ENCODE results near the gene HSFX2.
"Not testable (repeated sequence)": the region's sequence is repeated elsewhere in the genome, so short reads cannot be mapped to it uniquely, and the experiment has no call there.

Gene HSFX2

DNA sequence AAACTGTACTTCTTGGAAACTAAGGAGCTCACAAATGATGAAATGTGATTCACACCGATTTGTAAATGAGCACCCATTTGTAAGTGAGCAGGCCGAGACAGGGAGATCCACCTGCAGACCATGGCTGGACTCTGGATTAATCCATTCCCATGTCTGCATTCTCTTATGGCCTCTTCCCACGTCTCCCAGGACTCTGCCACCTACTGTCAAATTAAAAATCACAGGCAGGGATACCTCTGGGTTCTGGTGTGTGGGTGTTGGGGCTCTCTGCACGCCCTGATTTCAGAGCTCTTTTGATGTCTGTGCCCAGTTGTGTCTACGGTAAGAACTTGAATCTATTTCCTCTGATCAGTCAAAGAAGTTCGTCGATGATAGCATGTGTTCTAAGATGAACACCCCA, 4.1 kb downstream of the HSFX2 start:
- DNase-seq (ENCODE audit: low read depth in 1 of 2, low spot score in 1 of 2) = not testable (repeated sequence)

DNA sequence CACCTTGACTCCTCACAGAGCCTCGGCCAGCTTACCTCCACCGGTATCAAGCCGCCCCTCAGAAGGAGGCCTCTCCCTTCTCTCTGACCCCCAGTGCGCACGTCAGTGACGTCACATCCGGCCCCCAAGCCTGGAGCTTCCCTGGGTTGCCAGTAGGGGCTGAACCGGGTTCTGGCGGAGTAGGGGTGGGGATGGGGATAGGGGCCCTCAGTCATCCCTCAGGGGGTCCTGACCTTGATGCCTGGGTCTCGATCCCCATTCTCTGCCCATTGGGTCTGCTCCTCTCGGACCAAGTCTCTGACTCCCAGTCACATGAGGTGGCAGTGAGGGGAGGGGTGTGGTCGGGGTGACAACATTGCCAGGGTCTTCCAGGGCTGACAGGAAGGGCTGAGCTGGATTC, 7.8 kb downstream of the HSFX2 start, which contains the start of gene MAGEA9B:
Gene MAGEA9B (minus strand): TSS at position 101 of the 400 bp plus-strand sequence. CDS start 4,280 bp downstream, outside the sequence.
- not testable (repeated sequence) for DNase-seq (ENCODE audit: low read depth in 1 of 2, low spot score in 1 of 2)

DNA sequence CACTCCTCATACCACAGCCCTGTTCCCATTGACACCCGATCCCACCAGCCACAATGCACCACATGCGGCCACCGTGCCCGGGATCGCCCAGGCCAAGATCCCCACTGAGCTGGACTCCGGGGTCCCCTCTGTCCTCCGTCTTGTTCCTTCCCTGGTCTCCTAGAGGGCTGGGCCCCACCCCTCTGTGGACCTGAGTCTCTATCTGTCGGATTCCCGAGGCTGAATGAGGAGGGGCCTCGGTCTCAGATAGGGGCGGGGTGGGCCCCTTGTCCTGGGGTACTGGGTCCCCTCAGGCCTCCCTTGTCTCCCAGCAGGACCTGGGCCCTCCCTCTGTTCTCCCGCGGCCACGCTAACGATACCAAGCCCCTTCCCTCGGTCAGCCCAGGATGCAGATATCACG, 9.5 kb downstream of the HSFX2 start:
- not testable (repeated sequence) for DNase-seq (ENCODE audit: low read depth in 1 of 2, low spot score in 1 of 2)

- not testable (repeated sequence) for DNase-seq (ENCODE audit: low read depth in 1 of 2, low spot score in 1 of 2)
Observed at GRCh38 chrX:149573456-149573855, 21.7 kb downstream of the HSFX2 start.

DNA sequence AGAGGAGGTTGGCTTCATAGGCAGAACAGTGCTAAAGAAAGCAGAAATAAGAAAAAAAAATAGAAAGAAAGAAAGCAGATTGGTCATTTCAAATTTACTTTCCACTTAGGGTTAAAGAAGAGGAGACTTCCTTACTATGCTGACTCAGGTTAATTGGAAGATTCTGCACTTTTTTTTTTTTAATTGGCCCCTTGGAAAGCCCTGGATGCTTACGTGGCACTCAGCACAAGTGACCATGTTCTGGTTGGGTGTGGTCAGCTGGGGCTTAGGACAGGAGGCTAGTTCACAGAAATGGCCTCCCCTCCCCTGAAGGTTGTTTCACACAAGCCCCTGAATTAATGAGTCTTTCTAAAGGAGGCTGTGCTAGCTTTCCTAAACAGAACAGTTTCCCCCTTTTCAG, 22.4 kb downstream of the HSFX2 start:
- no peak for DNase-seq (ENCODE audit: low read depth in 1 of 2, low spot score in 1 of 2)

- no peak for DNase-seq (ENCODE audit: low read depth in 1 of 2, low spot score in 1 of 2)
Observed at GRCh38 chrX:149571770-149572169, 23.3 kb downstream of the HSFX2 start.

DNA sequence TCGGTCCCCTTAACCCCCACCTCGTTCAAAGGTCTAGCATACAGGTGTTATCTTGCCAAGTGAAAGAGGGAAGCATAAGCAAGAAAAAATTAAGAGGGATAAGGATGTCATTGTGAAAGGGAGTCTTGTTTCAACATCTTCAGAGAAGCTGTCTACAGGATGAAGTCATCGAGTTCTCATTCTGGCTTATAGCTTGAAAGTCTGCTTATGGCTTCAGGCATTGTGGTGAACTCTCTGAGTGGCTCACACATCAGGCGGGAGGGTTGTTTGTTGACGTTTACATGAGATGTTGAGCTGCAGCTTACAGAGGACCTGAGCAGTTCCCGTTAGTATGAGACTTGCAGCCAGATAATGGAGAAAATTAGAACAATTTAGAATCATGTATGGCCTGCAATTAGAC, 24.4 kb downstream of the HSFX2 start:
- DNase-seq (ENCODE audit: low read depth in 1 of 2, low spot score in 1 of 2) = no peak

GRCh38 chrX:149569770-149570169, 25.3 kb downstream of the HSFX2 start:
- no peak for DNase-seq (ENCODE audit: low read depth in 1 of 2, low spot score in 1 of 2)

DNA sequence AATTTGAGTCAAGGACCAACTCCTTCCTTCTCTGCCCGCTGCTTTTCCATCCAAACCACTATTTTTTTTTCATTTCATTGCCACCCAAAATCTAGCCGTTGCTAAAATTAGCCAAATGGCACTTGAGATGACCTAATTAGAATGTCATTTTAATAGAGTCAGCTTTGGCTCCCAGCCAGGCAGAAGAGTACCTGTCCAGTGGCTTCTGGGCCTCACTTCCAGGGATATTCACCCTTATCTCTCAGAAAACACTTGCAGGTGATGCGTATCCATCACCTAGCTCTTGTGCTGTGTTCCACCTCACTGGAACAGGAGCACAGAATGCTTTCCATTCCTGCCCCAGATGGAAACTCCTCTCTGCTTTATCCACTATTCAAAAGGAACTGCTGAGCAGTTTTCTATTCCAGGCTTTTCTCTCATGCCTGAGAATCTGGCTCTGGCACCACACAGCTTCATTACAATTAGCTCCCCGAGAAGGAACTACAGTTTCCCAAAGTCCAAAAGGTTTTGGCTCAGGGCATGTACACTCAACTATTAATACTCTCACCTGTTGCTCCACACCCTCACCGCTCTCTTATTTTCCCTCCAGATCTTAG, 26.3 kb downstream of the HSFX2 start:
- no peak for DNase-seq (ENCODE audit: low read depth in 1 of 2, low spot score in 1 of 2)

GRCh38 chrX:149567621-149568417, 27.3 kb downstream of the HSFX2 start:
- DNase-seq (ENCODE audit: low read depth in 1 of 2, low spot score in 1 of 2) = no peak

DNA sequence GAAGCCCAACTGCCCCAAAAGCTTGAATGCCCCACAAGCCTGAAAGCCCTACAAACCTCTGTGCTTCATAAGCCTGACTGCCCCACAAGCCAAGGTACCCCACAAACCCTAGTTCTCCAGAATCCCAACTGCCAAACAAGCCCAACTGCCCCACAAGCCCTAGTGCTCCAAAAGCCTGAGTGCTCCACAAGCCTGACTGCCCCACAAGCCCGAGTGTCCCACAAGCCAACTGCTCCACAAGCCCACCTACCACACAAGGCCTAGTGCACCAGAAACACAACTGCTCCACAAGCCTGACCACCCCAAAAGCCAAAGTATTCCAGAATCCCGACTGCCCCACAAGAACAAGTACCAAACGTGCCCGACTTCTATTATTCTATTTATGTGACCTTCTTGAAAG, 31.8 kb downstream of the HSFX2 start:
- no peak for DNase-seq (ENCODE audit: low read depth in 1 of 2, low spot score in 1 of 2)

GRCh38 chrX:149555251-149555650, 39.9 kb downstream of the HSFX2 start:
- DNase-seq (ENCODE audit: low read depth in 1 of 2, low spot score in 1 of 2) = not testable (repeated sequence)

DNA sequence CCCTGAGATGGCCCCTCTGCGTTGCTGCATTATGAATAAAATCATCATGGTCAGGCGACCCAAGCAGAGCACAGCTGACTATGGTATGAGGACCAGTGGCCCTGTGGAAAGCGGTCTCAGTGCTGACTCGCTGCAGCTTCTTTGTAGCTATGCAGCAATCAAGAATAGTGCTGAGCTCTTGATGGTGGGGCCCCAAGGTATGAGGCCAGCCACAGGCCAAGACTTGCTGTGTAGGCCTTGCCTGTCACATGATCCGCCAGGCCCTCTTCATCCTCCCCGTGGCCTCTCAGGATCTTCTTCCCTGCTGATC, 43.2 kb downstream of the HSFX2 start:
- DNase-seq (ENCODE audit: low read depth in 1 of 2, low spot score in 1 of 2) = not testable (repeated sequence)

- not testable (repeated sequence) for DNase-seq (ENCODE audit: low read depth in 1 of 2, low spot score in 1 of 2)
Observed at GRCh38 chrX:149551245-149551938, 43.7 kb downstream of the HSFX2 start.

DNA sequence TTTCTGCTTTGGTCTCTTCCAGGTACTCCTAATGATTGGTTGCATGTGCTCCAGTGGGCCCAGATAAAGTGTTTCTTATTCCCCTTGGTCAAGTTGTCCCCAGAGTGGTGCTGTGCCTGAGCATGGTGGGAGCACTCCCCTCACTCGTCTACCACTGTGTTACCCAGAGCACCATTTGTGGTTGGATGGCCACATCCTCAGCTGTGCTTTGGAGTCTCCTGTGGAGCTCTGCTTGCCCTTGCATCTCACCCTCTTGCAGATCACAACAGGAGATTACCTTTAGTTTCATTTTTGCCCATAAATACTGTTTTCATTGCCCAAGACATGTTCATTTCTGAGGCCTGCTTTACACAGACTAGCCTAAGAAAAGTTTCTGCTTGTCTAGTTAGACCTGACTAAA, 44.7 kb downstream of the HSFX2 start:
- not testable (repeated sequence) for DNase-seq (ENCODE audit: low read depth in 1 of 2, low spot score in 1 of 2)

DNA sequence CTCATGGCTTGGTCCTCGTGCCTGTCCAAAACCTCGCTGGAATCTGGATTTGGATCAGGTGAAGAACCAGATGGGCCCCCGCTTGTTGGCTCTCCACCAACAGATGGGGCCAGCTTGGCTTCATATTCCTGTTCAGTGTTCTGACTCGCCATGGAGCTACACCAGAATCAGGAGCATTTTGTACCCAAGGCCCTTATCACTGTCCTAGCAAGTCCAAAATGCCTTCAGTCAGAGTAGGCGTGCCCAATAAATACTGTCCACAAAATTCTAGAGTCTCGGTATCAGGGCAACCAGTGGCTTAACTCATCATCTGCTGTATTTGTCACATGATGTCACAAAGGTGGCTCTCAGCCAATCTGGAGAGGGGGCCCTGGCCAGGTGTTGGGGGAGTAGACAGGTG, 45.4 kb downstream of the HSFX2 start, which contains the start of gene HSFX3:
Gene HSFX3 (minus strand): TSS at position 224 of the 400 bp plus-strand sequence. CDS start 72 bp downstream, at position 152.
- DNase-seq (ENCODE audit: low read depth in 1 of 2, low spot score in 1 of 2) = not testable (repeated sequence)

DNA sequence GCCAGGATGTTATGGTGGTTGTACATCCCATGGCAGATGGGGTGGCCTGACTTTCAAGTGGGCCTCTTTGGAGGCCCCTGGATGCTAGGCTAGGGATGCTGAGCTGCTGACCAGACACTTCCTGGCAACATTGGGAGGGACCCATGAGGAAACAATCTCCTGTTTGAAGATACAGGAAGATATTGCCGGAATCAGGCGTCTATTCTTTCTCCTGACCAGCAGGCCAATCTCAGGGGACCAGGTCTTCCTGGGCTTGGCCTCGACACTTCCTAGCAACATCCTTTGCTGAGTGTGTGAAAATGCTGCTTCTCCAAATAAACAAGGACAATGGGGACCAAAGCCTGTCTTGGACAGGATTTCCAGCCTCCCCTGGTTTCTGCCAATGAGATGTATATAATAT, 47.3 kb downstream of the HSFX2 start:
- not testable (repeated sequence) for DNase-seq (ENCODE audit: low read depth in 1 of 2, low spot score in 1 of 2)

DNA sequence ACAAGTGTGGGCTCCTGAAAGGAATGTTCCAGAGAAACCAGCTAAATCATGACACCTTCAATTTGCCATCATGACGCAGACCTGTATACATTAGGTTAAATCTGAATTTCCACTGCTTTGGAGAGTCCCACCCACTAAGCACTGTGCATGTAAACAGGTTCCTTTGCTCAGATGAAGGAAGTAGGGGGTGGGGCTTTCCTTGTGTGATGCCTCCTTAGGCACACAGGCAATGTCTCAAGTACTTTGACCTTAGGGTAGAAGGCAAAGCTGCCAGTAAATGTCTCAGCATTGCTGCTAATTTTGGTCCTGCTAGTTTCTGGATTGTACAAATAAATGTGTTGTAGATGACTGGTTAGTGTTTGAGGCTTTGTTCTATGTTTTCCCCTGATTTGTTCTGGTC, 48.2 kb downstream of the HSFX2 start:
- DNase-seq (ENCODE audit: low read depth in 1 of 2, low spot score in 1 of 2) = not testable (repeated sequence)

DNA sequence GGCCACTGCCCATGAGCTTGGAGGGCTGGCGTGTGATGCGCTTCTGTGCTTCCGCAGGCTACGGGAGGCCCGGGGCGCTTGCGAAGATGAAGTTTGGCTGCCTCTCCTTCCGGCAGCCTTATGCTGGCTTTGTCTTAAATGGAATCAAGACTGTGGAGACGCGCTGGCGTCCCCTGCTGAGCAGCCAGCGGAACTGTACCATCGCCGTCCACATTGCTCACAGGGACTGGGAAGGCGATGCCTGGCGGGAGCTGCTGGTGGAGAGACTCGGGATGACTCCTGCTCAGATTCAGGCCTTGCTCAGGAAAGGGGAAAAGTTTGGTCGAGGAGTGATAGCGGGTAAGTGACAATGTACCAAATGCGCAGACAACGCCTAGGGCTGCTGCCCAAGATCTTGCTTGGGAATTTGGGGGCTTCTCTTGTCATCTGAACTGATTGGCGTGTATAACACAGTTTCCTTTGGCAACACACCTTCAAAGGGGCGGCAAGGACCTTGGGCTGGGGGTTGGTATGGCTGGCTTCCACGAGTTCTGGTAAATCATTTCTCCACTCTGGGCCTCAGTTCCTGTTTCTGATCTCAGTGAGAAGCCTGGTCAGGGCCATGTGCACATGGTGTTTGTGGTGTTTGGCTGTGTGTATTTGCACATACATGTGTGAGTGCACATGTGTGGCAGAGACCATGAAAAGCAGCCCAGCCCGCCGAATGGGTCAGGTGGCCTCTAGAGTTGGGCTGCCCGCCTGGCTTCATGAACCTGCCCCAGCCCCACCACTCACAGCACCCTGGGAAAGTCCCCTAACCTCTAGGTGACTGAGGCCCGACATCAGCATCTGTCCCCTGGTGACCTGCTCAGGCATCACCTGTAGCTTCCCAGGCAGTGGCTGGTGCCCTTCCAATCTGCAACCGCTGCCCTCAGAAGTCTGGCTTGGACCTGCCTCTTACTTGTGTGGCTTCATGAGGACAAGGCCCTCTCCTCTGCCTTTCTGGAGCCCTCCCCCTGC, 49.3 kb downstream of the HSFX2 start:
- DNase-seq (ENCODE audit: low read depth in 1 of 2, low spot score in 1 of 2) = not testable (repeated sequence)
